GM18858 (cell line): ENCODE measurements around the gene TAS2R41.
"Not testable (repeated sequence)": the region's sequence is repeated elsewhere in the genome, so short reads cannot be mapped to it uniquely, and the experiment has no call there.

ENCODE experiments used
- ATAC-seq: cut with Tn5 transposase; IDR thresholded peaks from one replicate; pipeline ENCODE4 v1.9.1; 2021; ENCODE audit not compliant: unreplicated experiment

The TAS2R41 gene

DNA sequence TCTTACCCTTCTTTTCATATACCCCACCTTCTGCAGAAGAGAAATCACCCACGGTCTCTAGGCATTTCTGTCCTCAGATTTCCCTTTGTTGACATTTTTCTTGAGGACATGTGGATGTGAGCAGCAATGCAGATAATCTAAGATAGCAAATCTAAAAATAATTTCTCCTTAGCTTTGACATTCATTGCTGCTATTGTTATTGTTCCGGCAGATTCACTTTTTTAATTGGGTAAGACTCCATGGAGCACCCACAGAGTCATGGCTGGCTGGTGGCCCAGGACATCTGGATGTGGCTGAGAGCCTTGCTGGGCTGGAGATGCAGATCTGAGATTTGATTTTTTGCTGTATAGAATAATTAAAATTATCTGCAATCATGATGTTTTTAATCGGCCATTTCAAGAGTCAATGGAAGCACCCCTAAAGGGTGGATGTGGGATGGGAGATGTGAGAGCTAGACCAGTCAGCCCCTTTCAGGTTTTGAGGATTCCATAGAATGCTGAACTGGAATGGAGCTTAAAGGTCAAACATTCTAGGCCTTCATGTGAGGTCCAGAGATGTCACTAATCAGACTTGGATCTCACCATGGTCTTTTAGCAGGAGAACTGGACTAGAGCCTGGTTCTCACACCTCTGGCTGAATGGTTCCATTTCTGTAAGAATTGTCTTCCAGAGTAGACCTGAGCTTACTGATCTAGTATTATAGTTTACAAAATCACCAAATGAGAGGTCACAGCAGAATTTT, 37.5 kb downstream of the TAS2R41 start:
- ATAC-seq = no peak

DNA sequence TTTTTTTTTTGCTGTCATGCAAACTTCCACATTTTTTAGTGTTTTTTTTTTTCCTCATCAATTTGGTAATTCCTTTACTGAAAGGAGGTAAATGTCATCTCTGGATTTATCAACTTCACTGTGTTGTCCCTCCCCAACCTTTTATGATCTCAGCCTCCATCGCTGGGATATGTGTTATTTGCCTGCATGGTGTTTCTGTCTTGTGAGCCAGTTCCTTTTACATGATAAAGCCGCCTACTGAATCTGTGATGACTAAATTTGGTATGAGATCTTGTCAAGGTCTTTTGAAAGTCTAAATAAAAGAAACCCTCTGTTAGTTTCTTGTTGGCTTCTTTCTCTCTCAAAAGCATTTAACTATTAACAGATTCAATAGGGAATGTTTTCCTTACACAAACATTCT, 39.3 kb downstream of the TAS2R41 start:
- ATAC-seq = no peak

DNA sequence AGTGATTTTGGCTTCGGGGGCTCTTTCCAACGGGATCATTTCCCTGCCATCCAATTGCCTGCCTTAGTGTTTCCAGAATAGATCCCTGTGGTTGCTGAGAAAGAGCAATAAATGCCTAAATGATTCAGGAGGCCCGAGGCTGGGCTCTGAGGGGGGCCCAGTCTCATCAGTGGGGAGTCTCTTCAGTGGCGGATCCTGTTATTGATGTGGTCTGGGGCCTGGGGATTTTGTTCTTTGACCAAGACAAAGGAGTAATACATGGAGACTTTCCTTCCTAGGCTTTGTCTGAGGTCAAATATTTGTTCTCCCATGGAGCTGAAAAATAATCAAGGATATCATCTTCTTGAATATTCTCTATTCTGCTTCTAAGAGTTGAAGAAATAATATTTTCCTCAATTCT, 40.8 kb downstream of the TAS2R41 start:
- no peak for ATAC-seq

DNA sequence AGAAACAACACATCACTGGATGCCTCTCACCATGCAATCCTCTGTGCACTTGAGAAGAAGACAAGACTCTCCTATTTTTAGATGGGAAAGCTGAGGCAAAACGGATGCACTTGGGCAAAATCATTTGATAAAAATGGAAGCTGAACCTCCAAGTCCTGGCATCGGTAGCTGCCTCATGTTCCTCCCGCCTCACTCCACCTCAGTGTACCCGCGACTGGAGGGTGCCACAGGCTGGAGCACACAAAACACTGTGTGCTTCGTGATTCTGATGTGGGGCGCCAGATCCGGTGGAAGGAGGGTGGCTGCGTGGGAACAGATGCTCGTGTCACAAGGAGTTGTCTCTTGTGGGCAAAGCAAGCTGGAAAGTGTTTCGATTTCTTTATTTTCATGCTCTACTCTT, 41.3 kb downstream of the TAS2R41 start:
- no peak for ATAC-seq

DNA sequence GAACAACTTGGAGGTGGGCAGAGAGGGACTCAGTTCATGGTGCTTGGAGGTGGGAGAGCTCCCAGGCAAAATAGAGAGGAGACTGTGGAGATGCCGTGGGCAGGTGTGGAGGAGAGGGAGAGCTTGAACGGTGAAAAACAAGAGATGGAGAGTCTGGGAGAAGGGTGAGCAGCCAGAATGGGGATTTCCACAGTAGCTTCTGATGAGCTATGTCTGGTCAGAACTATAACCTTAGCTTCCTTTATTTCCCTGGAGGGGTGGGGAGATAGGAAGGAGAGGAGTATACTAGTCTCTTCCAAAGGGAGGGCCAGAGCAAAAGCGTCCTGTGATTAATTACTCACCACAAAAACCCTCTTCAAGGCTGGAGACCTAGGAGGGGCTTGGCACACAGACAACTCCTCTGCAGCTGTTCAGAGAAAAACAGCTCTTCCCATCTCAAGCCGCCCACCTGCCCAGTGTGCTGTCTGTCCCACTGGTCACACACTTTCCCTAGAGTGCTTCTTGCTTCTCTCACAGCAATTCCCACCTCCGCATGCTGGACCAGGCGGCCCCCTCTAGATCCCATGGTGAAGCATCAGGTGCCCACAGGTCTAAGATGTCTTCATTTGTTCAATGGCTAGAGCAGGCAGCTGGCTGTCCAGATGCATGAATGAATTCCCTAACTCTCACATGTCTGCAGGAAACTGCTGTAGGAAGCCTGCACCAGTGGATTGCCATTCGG, 41.9 kb downstream of the TAS2R41 start:
- no peak for ATAC-seq

DNA sequence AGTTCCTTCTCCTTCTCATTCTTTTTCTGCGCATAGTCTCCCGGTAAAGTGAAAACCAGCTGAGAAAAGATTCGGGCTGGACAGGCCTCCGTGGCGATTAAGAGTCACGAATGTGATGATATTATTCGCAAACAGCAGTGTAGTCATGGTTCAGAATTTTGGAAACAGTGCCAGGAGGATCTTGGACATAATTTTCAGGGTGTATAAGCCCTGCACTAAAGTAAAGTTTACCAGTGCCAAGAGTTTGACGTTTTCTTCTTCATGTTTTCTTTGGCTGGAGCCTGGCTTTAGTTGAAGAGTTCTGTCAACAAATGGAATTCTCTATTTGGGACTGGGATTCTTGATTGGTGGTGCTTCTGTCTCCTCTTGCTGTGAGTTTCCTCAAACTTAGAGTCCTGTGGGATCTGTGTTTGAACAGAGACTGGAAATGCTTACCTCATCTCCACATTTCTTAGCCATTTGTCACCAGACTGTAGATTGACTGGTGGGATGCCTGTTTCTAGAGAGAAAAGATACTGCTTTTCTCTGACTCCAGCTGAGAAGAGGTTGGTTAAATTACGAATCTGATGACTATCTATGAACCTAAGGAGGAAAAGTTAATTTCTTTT, 44.7 kb downstream of the TAS2R41 start:
- not testable (repeated sequence) for ATAC-seq
